SK-N-SH (cell line): ENCODE measurements around the gene SEMA3F. TPM values are rescaled to one million over a fixed set of nuclear protein-coding genes. Genes with fewer than 3 reads are reported as not detected.

ENCODE experiments used
- CTCF ChIA-PET: fragments of 300-600, 350-600 bp; formaldehyde crosslinking; extraction: SDS; loops from one replicate; lab custom pipeline; 2021; lab: Yijun Ruan, JAX
- POLR2A ChIA-PET: fragments of 350-600 bp; sonication (Branson Sonifier 250); formaldehyde crosslinking; extraction: SDS; loops from one replicate; lab custom pipeline; 2020; ENCODE audit warnings: antibody characterized with exemption, inconsistent platforms; lab: Yijun Ruan, JAX
- DNase-seq: peaks from one replicate; pipeline ENCODE4 v3.0.0; 2012
- H2AFZ ChIP-seq: fragments of 200-600 bp; sonication (generic); 2 replicates; pipeline ENCODE4 v1.8.1; 2016; ENCODE audit warnings: antibody characterized with exemption, mild to moderate bottlenecking, low read depth
- H3F3A ChIP-seq: fragments of 200-600 bp; sonication (generic); replicated peaks from 2 replicates; pipeline ENCODE3; 2016; ENCODE audit warnings: antibody characterized with exemption, mild to moderate bottlenecking; ENCODE audit not compliant: insufficient read depth
- H3K27ac ChIP-seq, 2 experiments: fragments of 200-500 bp in 1 of 2; fragments of 200-600 bp in 1 of 2; sonication (Bioruptor generic) in 1 of 2; sonication (generic), shearing (Covaris generic) in 1 of 2; 2 replicates each; pipeline versions ENCODE4 v1.5.1 to v1.6.1; 2014 to 2016; ENCODE audit warnings: low read depth in 2 of 2, inconsistent platforms in 1 of 2, low read length in 1 of 2, mild to moderate bottlenecking in 1 of 2, mixed read lengths in 1 of 2
- H3K27me3 ChIP-seq: fragments of 200-600 bp; sonication (generic), shearing (Covaris generic); 2 replicates; pipeline ENCODE4 v1.6.1; 2016; ENCODE audit warnings: mixed run types; ENCODE audit not compliant: insufficient read depth
- H3K36me3 ChIP-seq, 2 experiments: fragments of 200-500 bp in 1 of 2; fragments of 200-600 bp in 1 of 2; sonication (Bioruptor generic) in 1 of 2; sonication (generic) in 1 of 2; replicated peaks in 1 of 2; 2 replicates each; pipeline versions ENCODE3 to v1.5.1; 2014 to 2016; ENCODE audit warnings: low read length in 1 of 2, mild to moderate bottlenecking in 1 of 2; ENCODE audit not compliant: insufficient read depth in 2 of 2, control insufficient read depth in 1 of 2
- H3K4me1 ChIP-seq, 2 experiments: fragments of 200-500 bp in 1 of 2; fragments of 200-600 bp in 1 of 2; sonication (Bioruptor generic) in 1 of 2; sonication (generic), shearing (Covaris generic) in 1 of 2; 2 replicates each; pipeline versions ENCODE4 v1.5.1 to v1.6.1; 2014 to 2016; ENCODE audit warnings: low read depth in 1 of 2, low read length in 1 of 2, mixed run types in 1 of 2; ENCODE audit not compliant: insufficient read depth in 2 of 2, control insufficient read depth in 1 of 2
- H3K4me2 ChIP-seq: fragments of 200-600 bp; sonication (generic), shearing (Covaris generic); 2 replicates; pipeline ENCODE4 v1.6.1; 2017; ENCODE audit warnings: mixed run types
- H3K4me3 ChIP-seq, 2 experiments: fragments of 200-500 bp in 1 of 2; fragments of 200-600 bp in 1 of 2; sonication (Bioruptor generic) in 1 of 2; sonication (generic), shearing (Covaris generic) in 1 of 2; 2 replicates each; pipeline versions ENCODE4 v1.5.1 to v1.8.1; 2014 to 2016; ENCODE audit warnings: low read depth in 2 of 2, inconsistent platforms in 1 of 2, low read length in 1 of 2, mild to moderate bottlenecking in 1 of 2, mixed read lengths in 1 of 2, moderate library complexity in 1 of 2
- H3K79me2 ChIP-seq: fragments of 200-600 bp; sonication (generic); 2 replicates; pipeline ENCODE4 v1.8.1; 2017; ENCODE audit warnings: mild to moderate bottlenecking; ENCODE audit not compliant: insufficient read depth
- H3K9ac ChIP-seq: fragments of 200-600 bp; sonication (generic); 2 replicates; pipeline ENCODE4 v1.6.1; 2017; ENCODE audit warnings: mixed run types
- H3K9me2 ChIP-seq: fragments of 200-600 bp; sonication (generic); 2 replicates; pipeline ENCODE4 v1.6.1; 2017; ENCODE audit warnings: mixed run types
- H3K9me3 ChIP-seq: fragments of 200-600 bp; sonication (generic); 2 replicates; pipeline ENCODE4 v1.6.1; 2017; ENCODE audit warnings: mixed run types, mild to moderate bottlenecking, moderate library complexity
- H4K20me1 ChIP-seq: fragments of 200-600 bp; sonication (generic); 2 replicates; pipeline ENCODE4 v1.6.1; 2017; ENCODE audit warnings: mild to moderate bottlenecking, mixed run types; ENCODE audit not compliant: insufficient read depth
- GATA2 ChIP-seq: sonication (generic); formaldehyde crosslinking; IDR thresholded peaks from 2 replicates; pipeline ENCODE4 v1.5.0; 2020; ENCODE audit warnings: mild to moderate bottlenecking, missing genetic modification reagents
- IRF3 ChIP-seq: fragments of 150-350 bp; IDR thresholded peaks from 2 replicates; pipeline ENCODE4 v1.6.1; 2016; ENCODE audit warnings: mild to moderate bottlenecking, low read depth, low read length
- JUND ChIP-seq: IDR thresholded peaks from 2 replicates; pipeline ENCODE4 v1.4.0; 2012
- MAX ChIP-seq: IDR thresholded peaks from 2 replicates; pipeline ENCODE4 v1.4.0; 2012; ENCODE audit warnings: low read depth
- MEF2A ChIP-seq: IDR thresholded peaks from 2 replicates; pipeline ENCODE4 v1.4.0; 2012; ENCODE audit warnings: low read depth, borderline replicate concordance
- NRF1 ChIP-seq: IDR thresholded peaks from 2 replicates; pipeline ENCODE4 v1.6.1; 2012; ENCODE audit warnings: low read depth, mild to moderate bottlenecking, low read length
- RAD21 ChIP-seq: IDR thresholded peaks from 2 replicates; pipeline ENCODE4 v1.6.1; 2012; ENCODE audit warnings: mild to moderate bottlenecking, low read length
- RCOR1 ChIP-seq: fragments of 150-350 bp; IDR thresholded peaks from 2 replicates; pipeline ENCODE4 v1.6.1; 2017; ENCODE audit warnings: antibody characterized with exemption, low read length
- RXRA ChIP-seq: IDR thresholded peaks from 2 replicates; pipeline ENCODE4 v1.4.0; 2012; ENCODE audit warnings: low read depth, mild to moderate bottlenecking, borderline replicate concordance
- SMC3 ChIP-seq: IDR thresholded peaks from 2 replicates; pipeline ENCODE4 v1.6.1; 2012; ENCODE audit warnings: low read depth, low read length, improper control_type of control experiment
- TAF1 ChIP-seq: IDR thresholded peaks from 2 replicates; pipeline ENCODE4 v1.6.1; 2012; ENCODE audit warnings: low read depth, mild to moderate bottlenecking, low read length, moderate library complexity, borderline replicate concordance
- TCF12 ChIP-seq: IDR thresholded peaks from 2 replicates; pipeline ENCODE4 v1.4.0; 2012
- USF1 ChIP-seq: IDR thresholded peaks from 2 replicates; pipeline ENCODE4 v1.4.0; 2012; ENCODE audit warnings: low read depth, borderline replicate concordance
- WGBS: methylation state at CpG from one replicate; pipeline ENCODE4 v1.1.6; 2017; ENCODE audit warnings: low lambda C conversion rate; 5-methylcytosine and 5-hydroxymethylcytosine counted together
- polyA plus RNA-seq, 3 experiments: library from polyadenylated mRNA; depleted of rRNA; stranded (reverse); fragments of >200 nt; gene quantifications; 2 replicates each; pipeline ENCODE4 v1.2.3, GENCODE V29; 2012
- TF ChIP-seq, protein P1 (sequence below): IDR thresholded peaks from 2 replicates; pipeline ENCODE4 v1.6.1; 2012; ENCODE audit warnings: mild to moderate bottlenecking, low read depth, low read length, moderate library complexity
- TF ChIP-seq, protein P2 (sequence below): fragments of 150-350 bp; IDR thresholded peaks from 2 replicates; pipeline ENCODE4 v1.6.1; 2017; ENCODE audit warnings: antibody characterized with exemption, low read length, low read depth, borderline replicate concordance

Gene SEMA3F
- polyA plus RNA-seq, 1 of the 3 experiments (the other 2 are of a cell fraction) = 30.4 TPM

- no peak overlapping the region for H3K4me3 ChIP-seq
- DNase-seq = peak; percentile 76
- H4K20me1 ChIP-seq = no peaks in the 10 kb centered on the region
- H3K79me2 ChIP-seq = peaks cover 6% of the 10 kb centered on the region
- ChIA-PET CTCF (interaction anchor here (0.8 to 5.6 kb wide), 11 partner anchors 19 to 109 kb away, joined by 3 to 132 read pairs (median 8); no protein-coding TSS in a partner anchor), POLR2A (interaction anchor here (0.9 to 3.0 kb wide), 4 partner anchors 26 to 62 kb away, joined by 3 to 12 read pairs (median 3); partner anchors contain the start of gene RBM5)
- H3K9me2 ChIP-seq = no peaks in the 10 kb centered on the region
- peak overlapping the region in 1 of 2 experiments; percentile 65; a peak in 1 of 4 replicates for H3K27ac ChIP-seq
- peaks cover 4% of the 10 kb centered on the region for H3F3A ChIP-seq
- H3K9ac ChIP-seq = no peak overlapping the region
- H3K9me3 ChIP-seq = no peaks in the 10 kb centered on the region
- H3K27me3 ChIP-seq = no peaks in the 10 kb centered on the region
- peaks cover 3 to 68% of the 10 kb centered on the region in 2 experiments; a peak in 2 of 4 replicates for H3K4me1 ChIP-seq
- no peak for TF ChIP-seq MAX
- TF ChIP-seq RAD21 = no peak
- no peak for TF ChIP-seq GATA2 (CRISPR knock-in tag)
- TF ChIP-seq USF1 = no peak
- TF ChIP-seq SMC3 = no peak
- TF ChIP-seq RCOR1 = no peak
- TF ChIP-seq RXRA = no peak
- no peak for TF ChIP-seq TAF1
- H3K4me2 ChIP-seq = no peak overlapping the region
- 85% methylated on average over 14 of the region's 18 CpGs for WGBS
- H2AFZ ChIP-seq = no peak overlapping the region
- no peaks in the 10 kb centered on the region for H3K36me3 ChIP-seq
Observed at GRCh38 chr3:50150863-50151686, 4.0 kb upstream of the SEMA3F start.

- WGBS = 61% methylated on average over 3 of the region's 5 CpGs
- H3K9me3 ChIP-seq = no peaks in the 10 kb centered on the region
Observed at GRCh38 chr3:50151728-50152127, 3.4 kb upstream of the SEMA3F start.

More at GRCh38 chr3:50151728-50152127, 3.4 kb upstream of the SEMA3F start:
- Histone ChIP-seq H3K36me3 (no peaks in the 10 kb centered on the region), H3K4me3 (no peak overlapping the region), H3K4me1 (peaks cover 7 to 62% of the 10 kb centered on the region in 2 experiments; a peak in 2 of 4 replicates), H2AFZ (no peak overlapping the region), H3K4me2 (no peak overlapping the region), H3K9ac (no peak overlapping the region), H3K79me2 (peaks cover 12% of the 10 kb centered on the region), H3K27me3 (no peaks in the 10 kb centered on the region), H3K27ac (peak overlapping the region in 1 of 2 experiments; percentile 11; a peak in 1 of 4 replicates), H4K20me1 (no peaks in the 10 kb centered on the region), H3K9me2 (no peaks in the 10 kb centered on the region), H3F3A (peaks cover 4% of the 10 kb centered on the region)
- POLR2A ChIA-PET = interaction anchor here (1.1 to 3.0 kb wide), 2 partner anchors 28 to 29 kb away, joined by 3 to 12 read pairs; no protein-coding TSS in a partner anchor
- CTCF ChIA-PET = interaction anchor here (1.0 to 5.6 kb wide), 11 partner anchors 13 to 170 kb away, joined by 3 to 132 read pairs (median 8); no protein-coding TSS in a partner anchor
- no peak for TF ChIP-seq TCF12
- TF ChIP-seq JUND = no peak
- no peak for TF ChIP-seq MAX
- no peak for TF ChIP-seq NRF1
- TF ChIP-seq MEF2A = no peak
- TF ChIP-seq, protein P1, sequence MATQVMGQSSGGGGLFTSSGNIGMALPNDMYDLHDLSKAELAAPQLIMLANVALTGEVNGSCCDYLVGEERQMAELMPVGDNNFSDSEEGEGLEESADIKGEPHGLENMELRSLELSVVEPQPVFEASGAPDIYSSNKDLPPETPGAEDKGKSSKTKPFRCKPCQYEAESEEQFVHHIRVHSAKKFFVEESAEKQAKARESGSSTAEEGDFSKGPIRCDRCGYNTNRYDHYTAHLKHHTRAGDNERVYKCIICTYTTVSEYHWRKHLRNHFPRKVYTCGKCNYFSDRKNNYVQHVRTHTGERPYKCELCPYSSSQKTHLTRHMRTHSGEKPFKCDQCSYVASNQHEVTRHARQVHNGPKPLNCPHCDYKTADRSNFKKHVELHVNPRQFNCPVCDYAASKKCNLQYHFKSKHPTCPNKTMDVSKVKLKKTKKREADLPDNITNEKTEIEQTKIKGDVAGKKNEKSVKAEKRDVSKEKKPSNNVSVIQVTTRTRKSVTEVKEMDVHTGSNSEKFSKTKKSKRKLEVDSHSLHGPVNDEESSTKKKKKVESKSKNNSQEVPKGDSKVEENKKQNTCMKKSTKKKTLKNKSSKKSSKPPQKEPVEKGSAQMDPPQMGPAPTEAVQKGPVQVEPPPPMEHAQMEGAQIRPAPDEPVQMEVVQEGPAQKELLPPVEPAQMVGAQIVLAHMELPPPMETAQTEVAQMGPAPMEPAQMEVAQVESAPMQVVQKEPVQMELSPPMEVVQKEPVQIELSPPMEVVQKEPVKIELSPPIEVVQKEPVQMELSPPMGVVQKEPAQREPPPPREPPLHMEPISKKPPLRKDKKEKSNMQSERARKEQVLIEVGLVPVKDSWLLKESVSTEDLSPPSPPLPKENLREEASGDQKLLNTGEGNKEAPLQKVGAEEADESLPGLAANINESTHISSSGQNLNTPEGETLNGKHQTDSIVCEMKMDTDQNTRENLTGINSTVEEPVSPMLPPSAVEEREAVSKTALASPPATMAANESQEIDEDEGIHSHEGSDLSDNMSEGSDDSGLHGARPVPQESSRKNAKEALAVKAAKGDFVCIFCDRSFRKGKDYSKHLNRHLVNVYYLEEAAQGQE = no peak
- TF ChIP-seq IRF3 = no peak
- TF ChIP-seq, protein P2, sequence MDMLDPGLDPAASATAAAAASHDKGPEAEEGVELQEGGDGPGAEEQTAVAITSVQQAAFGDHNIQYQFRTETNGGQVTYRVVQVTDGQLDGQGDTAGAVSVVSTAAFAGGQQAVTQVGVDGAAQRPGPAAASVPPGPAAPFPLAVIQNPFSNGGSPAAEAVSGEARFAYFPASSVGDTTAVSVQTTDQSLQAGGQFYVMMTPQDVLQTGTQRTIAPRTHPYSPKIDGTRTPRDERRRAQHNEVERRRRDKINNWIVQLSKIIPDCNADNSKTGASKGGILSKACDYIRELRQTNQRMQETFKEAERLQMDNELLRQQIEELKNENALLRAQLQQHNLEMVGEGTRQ = no peak
- no peak for DNase-seq
